Mammary epithelial cell (primary cell): Measurements from ENCODE around the gene CACNA2D1.

Experiments
- CTCF ChIP-seq, 2 donors: IDR thresholded peaks in 1 of 2; conservative IDR thresholded peaks in 1 of 2; 2 replicates each; pipeline ENCODE4 v1.5.1; 2011 to 2012; ENCODE audit warnings: inconsistent platforms in 2 of 2, low read length in 2 of 2, mild to moderate bottlenecking in 2 of 2, control low read depth in 1 of 2, low read depth in 1 of 2; ENCODE audit not compliant: insufficient read depth in 1 of 2; ENCODE audit errors: extremely low read depth in 1 of 2
- EZH2 ChIP-seq: IDR thresholded peaks from 2 replicates; pipeline ENCODE4 v1.6.1; 2012; ENCODE audit warnings: low read length, inconsistent platforms, borderline replicate concordance

GRCh38 chr7:82395147-82395546, 48.4 kb downstream of the CACNA2D1 start:
- no peak for TF ChIP-seq CTCF (conservative IDR thresholded peaks at IDR 0.05 in 1 of 2, IDR thresholded peaks at IDR 0.05 in 1 of 2; ENCODE audit: extremely low read depth in 1 of 2, insufficient read depth in 1 of 2, low read depth in 1 of 2, low read length in 2 of 2)
- TF ChIP-seq EZH2 = no peak
